HG03060 (cell line): ENCODE results near the gene HOXA9.

Experiments used
- ATAC-seq: cut with Tn5 transposase; IDR thresholded peaks from one replicate; pipeline ENCODE4 v1.9.1; 2021; ENCODE audit warnings: low read depth, moderate number of reproducible peaks; ENCODE audit not compliant: unreplicated experiment

HOXA9 gene

DNA sequence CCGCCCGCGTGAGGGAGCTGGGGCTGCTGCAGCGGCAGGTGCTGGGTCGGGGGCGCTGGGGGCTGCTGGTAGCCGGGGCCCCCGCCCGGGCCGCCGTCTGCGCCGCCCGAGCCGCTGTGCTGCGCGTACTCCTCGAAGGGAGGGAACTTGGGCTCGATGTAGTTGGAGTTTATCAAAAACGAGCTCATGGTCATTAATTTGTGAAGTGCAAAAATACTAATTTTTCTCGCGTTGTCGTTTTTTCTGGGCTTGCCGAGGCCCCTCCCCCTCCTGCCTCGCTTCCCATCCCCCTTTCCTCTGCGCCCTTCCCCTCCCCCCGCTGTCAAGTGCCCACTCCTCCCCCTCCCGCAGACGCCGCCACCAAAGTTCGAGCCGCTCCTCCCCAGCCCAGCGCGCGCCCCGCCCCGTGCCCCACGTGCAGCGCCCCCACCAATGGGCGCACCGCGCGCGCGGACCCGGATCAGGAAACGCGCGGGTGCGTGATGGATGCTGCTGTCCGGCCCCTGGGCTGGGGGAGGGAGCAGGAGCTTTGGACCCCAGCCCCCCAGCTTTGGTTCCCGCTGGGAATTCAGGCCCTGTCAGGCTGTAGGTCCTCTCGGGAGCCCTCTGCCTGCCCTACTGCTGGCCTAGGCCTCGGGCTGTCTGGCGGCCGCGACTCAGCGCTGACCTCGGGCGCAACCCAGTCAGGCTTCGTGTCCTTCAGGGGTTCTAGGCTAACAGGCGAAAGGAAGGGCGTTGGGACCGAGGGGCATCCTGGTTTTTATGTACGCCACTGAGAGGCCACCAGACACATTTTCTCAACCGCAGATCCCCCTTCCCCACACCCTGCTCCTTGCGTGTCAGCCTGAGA, 34.6 kb downstream of the HOXA9 start, which contains the start of gene HOXA4:
Gene HOXA4 (minus strand): TSS at position 218 of the 850 bp plus-strand sequence. CDS start 24 bp downstream, at position 194.
- ATAC-seq: no peak

DNA sequence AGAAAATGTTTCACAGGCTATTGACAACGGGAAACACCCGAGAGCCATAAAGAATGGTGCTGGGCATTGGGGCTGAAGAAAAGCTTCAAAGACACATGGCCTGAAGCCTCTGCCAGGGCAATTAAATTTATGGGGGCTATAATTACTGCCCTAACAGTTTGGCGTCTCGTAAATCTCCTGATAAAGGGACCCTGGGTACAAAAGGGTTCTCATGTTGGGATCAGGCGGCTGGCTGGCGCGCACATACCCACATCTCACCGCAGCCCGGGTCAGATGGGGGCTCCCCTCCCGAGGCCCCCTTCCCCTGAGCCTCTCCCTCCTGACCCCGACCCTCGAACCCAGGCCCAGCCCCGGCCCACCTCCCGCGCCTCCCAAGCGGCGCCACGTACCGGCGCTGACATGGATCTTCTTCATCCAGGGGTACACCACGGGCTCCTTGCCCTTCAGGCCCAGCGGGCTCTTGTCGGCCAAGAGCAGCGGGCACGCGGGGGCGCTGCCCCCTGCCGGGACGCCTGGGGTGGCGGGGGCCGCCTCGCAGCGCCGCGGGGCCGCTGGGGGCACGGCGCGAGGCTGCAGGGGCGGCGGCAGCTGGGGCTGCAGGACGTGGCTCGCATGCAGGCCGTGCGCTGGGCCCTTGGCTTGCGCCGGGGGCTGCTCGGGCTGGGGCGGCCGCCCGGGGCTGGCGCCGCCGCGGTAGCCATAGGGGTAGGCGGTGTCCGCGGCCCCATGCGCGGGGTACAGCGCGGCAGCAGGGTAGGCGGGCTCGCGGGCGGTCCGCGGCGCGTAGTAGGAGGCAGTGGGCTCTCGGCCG, 35.4 kb downstream of the HOXA9 start:
- ATAC-seq: no peak

DNA sequence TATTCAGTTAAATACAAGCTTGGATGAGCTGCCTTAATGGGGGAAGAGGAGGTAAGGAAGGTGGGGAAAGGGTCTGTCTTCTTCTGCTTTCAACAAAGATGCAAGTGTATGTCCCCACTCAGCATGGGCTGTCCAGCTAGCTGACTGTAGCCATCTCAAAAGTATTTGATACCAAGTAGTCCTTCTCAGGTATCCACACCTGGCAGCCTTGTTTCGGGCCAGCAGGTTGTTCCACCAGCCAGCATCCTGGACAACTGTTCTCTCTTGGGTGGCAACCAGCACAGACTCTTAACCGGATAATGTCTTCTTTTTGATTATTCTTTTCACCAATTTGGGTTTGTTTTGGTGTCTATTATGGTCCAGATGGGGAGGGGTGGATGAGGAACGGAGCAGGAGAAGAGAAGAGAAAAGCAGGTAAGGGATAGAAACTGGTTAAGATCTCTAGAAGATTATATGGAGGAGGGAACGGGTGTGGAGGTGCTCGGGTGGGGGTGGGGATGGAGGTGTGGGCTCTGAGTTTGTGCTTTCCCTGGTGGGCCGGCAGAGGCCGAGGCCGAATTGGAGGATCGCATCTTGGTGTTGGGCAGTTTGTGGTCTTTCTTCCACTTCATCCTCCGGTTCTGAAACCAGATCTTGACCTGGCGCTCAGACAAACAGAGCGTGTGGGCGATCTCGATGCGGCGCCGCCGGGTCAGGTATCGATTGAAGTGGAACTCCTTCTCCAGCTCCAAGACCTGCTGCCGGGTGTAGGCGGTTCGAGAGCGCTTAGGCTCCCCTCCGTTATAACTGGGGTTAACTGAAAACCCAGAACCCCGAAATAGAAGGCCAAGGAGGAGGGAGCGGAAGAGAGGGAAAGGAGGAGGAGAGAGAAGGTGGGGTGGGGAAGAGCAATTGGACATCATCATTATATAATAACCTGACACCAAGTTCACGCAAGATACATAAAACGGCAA, 36.3 kb downstream of the HOXA9 start:
- ATAC-seq: no peak

DNA sequence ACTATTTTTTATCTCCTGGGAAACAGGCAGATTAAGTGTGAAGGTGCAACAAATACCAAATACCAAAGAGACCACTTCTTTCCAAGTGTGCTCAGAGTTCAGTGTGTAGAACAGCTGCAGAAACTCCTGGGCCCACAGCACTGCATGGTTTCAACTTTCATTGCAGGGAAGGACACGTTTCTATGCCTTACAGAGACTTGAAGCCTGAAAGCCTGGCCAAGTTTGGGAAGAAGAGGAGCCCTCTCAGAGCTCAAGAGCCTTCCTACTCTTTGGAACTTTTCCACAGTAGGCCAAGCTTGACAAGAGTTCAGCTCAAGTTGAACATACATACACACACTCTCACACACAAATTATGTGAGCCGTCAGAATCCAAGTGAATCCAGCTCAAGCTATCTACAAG, 37.3 kb downstream of the HOXA9 start:
- no peak for ATAC-seq

- no peak for ATAC-seq
Observed at GRCh38 chr7:27126596-27127327, 38.6 kb downstream of the HOXA9 start.

DNA sequence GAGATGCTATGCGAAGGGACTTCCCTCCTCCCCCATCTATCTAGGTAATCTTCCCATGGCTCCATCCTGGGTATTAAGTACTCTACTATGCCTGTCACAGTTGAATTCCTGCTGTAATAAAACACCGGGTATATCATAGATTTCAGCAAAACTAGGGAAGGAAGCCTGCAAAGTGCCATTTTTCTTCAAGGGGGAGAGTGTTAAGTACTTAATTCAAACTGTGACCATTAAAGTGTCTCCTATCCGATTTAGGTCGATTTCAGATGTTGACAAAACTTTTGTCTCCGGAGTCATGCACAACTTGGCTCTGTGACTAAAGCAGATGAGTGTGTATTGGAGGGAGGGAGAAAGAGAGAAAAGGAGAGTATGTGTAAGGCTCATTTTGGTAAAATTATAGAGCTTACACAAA, 39.3 kb downstream of the HOXA9 start:
- no peak for ATAC-seq

DNA sequence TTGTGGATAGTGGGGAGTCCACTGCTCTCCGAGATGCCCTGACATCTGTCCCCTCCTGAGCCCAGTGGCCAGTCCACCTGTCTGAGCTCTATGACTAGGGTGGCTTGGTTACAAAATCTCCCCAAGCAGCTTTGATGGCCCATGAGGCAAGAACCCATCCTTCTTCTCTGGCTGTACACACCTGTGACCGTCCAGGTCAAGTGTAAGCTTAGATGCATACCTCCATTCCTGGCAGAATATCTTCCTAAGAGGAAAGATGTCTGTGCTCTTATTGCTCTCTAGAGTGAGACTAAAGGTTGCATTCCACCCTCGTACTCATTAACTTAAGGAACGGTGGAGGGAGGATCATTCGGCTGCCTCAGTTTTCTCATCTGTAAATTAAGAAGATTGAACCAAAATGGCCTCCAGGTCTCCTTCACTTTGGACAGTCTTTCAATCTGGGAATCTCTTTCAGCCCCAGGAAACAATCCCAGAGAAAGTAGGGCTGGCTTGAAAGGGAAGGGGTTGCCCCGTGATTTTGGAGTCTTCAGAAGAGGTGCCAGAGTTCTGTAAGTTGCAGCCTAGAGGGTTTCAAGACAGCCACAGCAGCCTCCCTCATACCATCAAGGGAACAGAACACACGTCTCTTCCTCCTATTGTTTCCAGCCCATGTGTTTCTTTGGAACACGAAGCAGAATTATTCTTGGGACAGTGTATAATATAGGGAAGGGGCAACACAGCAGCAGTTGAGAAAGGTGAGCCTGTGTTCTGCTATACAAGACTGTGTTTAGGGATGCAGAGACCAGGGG, 40.2 kb downstream of the HOXA9 start:
- ATAC-seq: no peak

- ATAC-seq: no peak
Observed at GRCh38 chr7:27124096-27124901, 41.0 kb downstream of the HOXA9 start.

DNA sequence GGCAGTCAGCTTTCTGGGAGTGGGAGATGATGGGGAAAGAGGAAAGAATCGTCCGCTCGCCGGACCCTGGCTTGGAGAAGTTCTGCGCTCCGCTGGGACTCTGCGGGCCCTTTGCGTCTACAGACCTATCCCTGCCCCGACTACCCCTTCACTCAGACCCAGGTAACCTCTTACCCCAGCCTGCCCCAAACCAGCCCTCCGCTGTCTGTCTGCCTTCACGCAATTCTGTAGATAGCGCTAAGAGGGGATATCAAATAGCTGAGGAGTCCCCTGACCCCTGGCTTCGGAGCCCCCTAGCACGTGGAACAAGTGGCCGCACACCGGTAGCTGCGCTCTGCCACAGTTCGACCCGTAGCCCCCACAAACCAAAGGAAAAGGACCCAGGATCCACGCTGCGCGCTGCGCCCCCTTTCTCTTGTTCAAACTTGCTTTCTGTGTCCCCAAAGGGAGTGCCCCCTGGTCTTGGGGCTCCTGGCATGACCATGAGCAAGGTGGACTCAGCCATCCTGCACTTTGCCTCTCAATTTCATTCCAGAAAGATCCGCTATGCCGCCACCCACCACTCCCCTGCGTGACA, 41.8 kb downstream of the HOXA9 start:
- ATAC-seq: no peak

GRCh38 chr7:27123007-27123476, 42.3 kb downstream of the HOXA9 start:
- no peak for ATAC-seq

GRCh38 chr7:27122077-27122910, 43.0 kb downstream of the HOXA9 start:
- no peak for ATAC-seq

DNA sequence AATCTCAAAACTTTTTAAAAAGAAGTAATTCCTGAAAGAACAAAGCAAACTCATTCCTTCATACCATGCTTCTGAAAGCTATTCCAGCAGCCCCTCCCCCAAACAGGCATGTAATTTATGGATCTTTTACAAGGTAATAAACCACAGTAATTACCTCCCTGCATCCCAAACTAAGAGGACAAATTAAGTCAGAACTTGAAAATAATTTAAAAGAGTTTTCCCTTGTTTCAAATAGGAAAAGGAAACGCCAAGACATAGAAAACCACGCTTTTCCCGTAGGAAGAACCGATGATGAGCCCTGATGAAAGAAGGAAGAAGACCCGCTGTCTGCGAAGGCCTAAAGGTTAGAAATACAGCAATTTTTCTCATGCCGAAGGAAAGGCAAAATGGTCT, 43.7 kb downstream of the HOXA9 start:
- ATAC-seq: no peak

DNA sequence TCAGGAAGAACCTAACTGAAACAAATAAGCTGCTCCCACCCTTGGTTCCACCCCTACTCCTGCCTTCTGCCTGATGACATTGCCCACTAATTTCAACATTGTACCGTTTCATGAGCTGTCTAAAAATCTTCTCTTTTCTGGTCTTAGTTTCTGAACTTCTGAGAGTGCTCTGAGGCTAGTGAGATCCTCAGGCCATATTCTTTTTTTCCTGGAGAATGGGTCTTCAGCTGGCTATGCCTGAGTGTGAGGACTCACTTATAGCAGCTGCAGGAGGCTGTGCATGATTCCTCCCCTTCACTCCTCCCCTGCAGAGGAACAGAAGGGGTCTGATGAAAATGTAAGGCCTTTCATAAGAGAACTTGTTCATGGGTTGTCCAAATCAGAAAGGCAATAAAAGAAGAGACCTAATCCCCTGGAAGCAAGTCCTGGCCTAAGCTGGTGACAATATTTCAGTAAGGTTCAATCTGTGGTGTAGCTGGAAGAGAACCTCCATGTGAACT, 45.9 kb downstream of the HOXA9 start:
- no peak for ATAC-seq

- ATAC-seq: no peak
Observed at GRCh38 chr7:27118580-27118979, 46.8 kb downstream of the HOXA9 start.

GRCh38 chr7:27117887-27118491, 47.3 kb downstream of the HOXA9 start:
- no peak for ATAC-seq
